ENCODE results near the gene ADCY3. TPM values are rescaled to one million over a fixed set of nuclear protein-coding genes. Genes with fewer than 3 reads are reported as not detected.

The ADCY3 gene
- total RNA-seq, 1 experiment from 2014 or later: 71.1 TPM

- intact Hi-C loops (cut with micrococcal nuclease): no loop called here
- ChIA-PET CTCF (no interaction called here), RAD21 (ENCODE audit: low non-redundant PET in 1 of 2, low total read pairs in 2 of 2, uncharacterized antibody in 2 of 2, unreplicated experiment in 2 of 2) (no interaction called here), POLR2A (no interaction called here)
- H4K20me1 ChIP-seq (ENCODE audit: insufficient read depth): no peaks in the 10 kb centered on the region
- H3K4me1 ChIP-seq (ENCODE audit: control insufficient read depth in 1 of 2, insufficient read depth in 2 of 2, low read length in 2 of 2): no peaks in the 10 kb centered on the region
- no TSS peak for BruUV-seq (replicated peaks)
- H3K9me2 ChIP-seq (ENCODE audit: insufficient read depth): no peaks in the 10 kb centered on the region
- no peak overlapping the region for H3K9ac ChIP-seq (ENCODE audit: low read length)
- no peaks in the 10 kb centered on the region for H3K27me3 ChIP-seq (ENCODE audit: insufficient read depth, low read length)
- no peaks in the 10 kb centered on the region for H3K79me2 ChIP-seq (ENCODE audit: insufficient read depth, low read length)
- H3K36me3 ChIP-seq (ENCODE audit: control insufficient read depth in 1 of 2, insufficient read depth in 2 of 2, low read length in 2 of 2): peaks cover 15 to 18% of the 10 kb centered on the region in 2 experiments; a peak in 3 of 4 replicates
- TF ChIP-seq SP1 (IDR thresholded peaks at IDR 0.05; ENCODE audit: low read depth) (no peak), FOSL1 (IDR thresholded peaks at IDR 0.05; ENCODE audit: low read depth) (no peak), CEBPB (IDR thresholded peaks at IDR 0.05; ENCODE audit: low read depth) (no peak), ELF1 (IDR thresholded peaks at IDR 0.05; ENCODE audit: borderline replicate concordance, low read depth) (no peak), ATF3 (IDR thresholded peaks at IDR 0.05) (no peak), EZH2 (IDR thresholded peaks at IDR 0.05) (no peak), CTCF (IDR thresholded peaks at IDR 0.05 in 2 of 3, conservative IDR thresholded peaks at IDR 0.05 in 1 of 3; ENCODE audit: borderline replicate concordance in 1 of 3, insufficient read depth in 1 of 3, low read depth in 2 of 3, low read length in 2 of 3) (no peak), EGR1 (IDR thresholded peaks at IDR 0.05; ENCODE audit: low read depth) (no peak), POLR2A (IDR thresholded peaks at IDR 0.05; ENCODE audit: borderline replicate concordance, extremely low read depth, insufficient read depth, insufficient read length) (no peak), JUND (IDR thresholded peaks at IDR 0.05) (no peak), ZBTB33 (IDR thresholded peaks at IDR 0.05; ENCODE audit: extremely low read depth, insufficient replicate concordance, low read length) (no peak), ZNF274 (IDR thresholded peaks at IDR 0.05; ENCODE audit: low read depth, low read length) (no peak), EZH2phosphoT487 (IDR thresholded peaks at IDR 0.05; ENCODE audit: borderline replicate concordance) (no peak), MAX (IDR thresholded peaks at IDR 0.05) (no peak), YY1 (IDR thresholded peaks at IDR 0.05; ENCODE audit: extremely low read depth, insufficient replicate concordance, low read depth, low read length) (no peak)
- H3K9me3 ChIP-seq (ENCODE audit: control insufficient read depth in 1 of 2, insufficient read depth in 1 of 2, low read depth in 1 of 2, low read length in 2 of 2): peaks cover 0 to 5% of the 10 kb centered on the region in 2 experiments; a peak in 2 of 4 replicates
- H3K4me2 ChIP-seq (ENCODE audit: low read length): no peak overlapping the region
- H3K27ac ChIP-seq (ENCODE audit: low read depth, low read length): no peak overlapping the region
- no peak for DNase-seq (ENCODE audit: low read depth, low spot score)
- H2AFZ ChIP-seq (ENCODE audit: low read depth, low read length, poor library complexity, severe bottlenecking): no peak overlapping the region
- no peak overlapping the region for H3K4me3 ChIP-seq (replicated peaks in 1 of 2; ENCODE audit: low read depth in 1 of 2, low read length in 2 of 2)
- ATAC-seq: no peak
Observed at GRCh38 chr2:24955921-24956320, 35.9 kb upstream of the ADCY3 start.

Measured in HCT116 (cell line).